GM18873 (cell line): ENCODE measurements around the gene MPZL1.
A peak's percentile ranks its signal among the peaks of the same experiment; 100 is the strongest.

Source experiments
- ATAC-seq: cut with Tn5 transposase; IDR thresholded peaks from one replicate; pipeline ENCODE4 v1.9.1; 2021; ENCODE audit warnings: mild to moderate bottlenecking, moderate library complexity, moderate number of reproducible peaks; ENCODE audit not compliant: unreplicated experiment, low FRiP score

The MPZL1 gene

GRCh38 chr1:167721617-167722151 is at the start of gene MPZL1:
TSS of gene MPZL1 (plus strand) at chr1:167721982. CDS start at chr1:167722152, 170 bp downstream.
- ATAC-seq = peak; percentile 86

GRCh38 chr1:167672831-167673230 is 49.0 kb upstream of the MPZL1 start:
- ATAC-seq = no peak

DNA sequence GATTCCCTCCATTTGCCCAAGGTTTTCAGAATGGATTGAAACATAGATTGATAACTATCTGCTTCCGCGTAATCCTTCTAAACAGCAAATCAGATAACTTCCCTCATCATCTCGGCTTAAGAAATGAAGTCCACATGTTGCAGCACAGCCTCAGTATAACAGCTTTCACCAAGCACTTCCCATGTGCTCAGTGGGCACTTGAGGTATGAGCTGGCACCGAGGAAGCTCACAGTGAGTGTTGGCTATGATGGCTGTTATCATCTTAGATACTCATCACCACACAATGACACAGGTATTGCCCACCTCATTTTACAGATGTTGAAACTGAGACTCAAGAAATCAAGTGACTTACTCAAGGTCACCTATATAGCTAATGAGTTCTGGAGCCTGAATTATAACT is 48.5 kb upstream of the MPZL1 start:
- no peak for ATAC-seq

DNA sequence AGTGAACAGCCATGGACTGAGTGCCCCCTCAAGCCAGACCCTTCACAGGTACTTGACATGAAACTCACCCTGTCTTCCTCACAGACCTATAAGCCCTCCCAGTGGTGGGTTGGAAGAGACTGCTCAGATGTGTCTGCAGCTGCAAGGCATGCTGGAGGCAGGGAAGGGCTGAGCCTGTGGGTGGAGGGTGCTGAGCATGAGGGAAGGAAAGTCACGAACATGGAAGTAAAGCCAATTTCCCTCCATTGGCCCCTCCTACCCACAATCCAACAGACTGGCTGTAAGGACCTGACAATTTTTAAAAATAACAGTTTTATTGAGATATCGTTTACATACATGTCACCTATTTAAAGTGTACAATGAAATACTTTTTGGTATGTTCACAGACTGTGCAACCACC is 47.6 kb upstream of the MPZL1 start:
- no peak for ATAC-seq

- no peak for ATAC-seq
Observed at GRCh38 chr1:167675440-167675839, 46.3 kb upstream of the MPZL1 start.

DNA sequence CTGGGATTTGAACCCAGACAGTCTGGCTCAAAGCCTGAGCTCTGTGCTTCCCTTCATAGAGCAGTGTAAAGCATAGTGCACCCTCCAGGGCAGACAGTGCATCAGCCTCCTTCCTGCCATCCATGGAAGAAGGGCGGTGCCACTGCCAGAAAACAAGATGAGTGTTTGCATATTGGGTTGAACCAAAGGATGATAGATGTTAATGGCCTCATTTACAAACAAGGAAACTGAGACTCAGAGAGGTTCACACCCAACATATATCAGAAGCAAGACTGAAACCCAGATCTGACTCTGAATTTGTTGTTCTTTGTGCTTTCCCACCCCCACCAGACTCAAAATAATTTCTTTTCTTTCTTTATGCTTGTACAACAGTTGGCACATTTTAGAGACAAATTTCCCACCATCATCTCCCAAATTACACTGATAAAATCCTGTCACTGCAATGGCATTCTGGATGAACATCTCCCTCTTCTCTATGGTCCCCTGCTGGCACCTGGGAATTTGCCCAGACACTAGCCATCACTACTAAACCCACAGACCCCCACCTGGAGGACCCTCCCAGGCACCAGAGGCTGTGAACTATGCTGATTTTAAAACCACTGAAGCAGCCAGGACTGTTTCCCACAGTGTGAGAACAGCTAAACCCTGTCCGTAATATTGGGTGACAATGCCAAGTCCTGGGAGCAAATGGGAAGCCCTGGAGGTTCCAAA is 45.4 kb upstream of the MPZL1 start:
- peak; percentile 43 for ATAC-seq

DNA sequence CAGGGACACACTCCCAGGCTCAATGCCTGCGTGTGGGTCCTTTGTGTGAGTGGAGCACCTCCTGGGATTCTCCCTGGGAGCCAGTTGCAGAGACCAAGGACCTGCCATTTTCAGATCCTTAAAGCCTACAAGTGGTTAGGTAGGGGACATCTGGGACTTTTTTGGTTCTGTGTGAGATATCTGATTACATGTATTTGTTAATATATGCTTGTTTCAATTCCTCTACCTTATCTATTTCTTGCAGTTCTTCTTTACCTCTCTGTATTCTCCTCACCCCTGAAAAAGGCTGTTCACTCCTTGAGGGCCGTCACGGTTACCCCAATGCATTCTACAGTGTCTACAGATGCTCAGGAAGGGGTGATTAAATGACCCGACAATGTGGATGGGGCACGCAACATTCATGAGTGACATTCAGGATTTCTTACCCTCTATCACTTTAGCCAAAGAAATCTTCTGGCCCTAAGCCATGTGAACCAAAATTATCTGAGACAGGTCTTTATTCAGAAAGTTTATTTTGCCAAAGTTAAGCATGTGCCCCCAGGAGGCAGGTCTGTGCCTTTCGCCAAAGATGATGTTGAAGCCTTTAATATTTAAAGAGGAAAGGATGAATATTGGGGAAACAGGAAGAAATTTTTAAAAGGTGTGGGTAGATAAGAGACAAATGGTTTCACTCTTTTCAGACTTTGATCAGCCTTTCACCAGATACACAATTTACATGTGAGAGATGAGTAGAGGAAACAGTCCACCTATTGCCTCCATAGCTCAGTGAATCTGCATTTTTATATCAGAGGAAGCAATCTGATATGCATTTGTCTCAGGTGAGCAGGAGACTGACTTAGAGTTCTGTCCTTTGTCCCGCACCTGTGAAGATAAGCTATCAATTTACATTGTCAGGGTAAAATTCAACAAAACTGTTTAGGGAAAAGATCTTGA is 44.6 kb upstream of the MPZL1 start:
- no peak for ATAC-seq

- no peak for ATAC-seq
Observed at GRCh38 chr1:167678422-167678821, 43.4 kb upstream of the MPZL1 start.

GRCh38 chr1:167678838-167679237 is 42.9 kb upstream of the MPZL1 start:
- ATAC-seq = no peak

DNA sequence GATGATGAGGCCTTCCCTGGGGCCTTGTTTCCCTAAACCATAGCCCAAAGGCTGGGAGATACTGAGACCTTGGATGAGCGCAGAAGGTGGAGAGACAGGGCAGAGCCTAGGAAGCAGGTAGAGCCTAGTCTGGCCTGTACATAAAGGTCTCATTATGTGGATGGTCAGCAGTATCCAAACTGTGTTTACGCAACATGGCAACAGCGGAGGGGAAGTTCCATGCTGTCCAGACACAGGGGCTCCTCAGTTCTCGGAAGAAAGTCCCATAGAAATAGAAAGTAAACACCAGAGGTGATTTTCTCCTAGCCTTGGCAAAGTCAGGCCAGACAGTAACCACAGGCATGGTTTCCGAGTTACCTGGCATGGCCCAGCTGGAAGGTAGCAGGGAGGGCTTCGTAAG is 42.1 kb upstream of the MPZL1 start:
- ATAC-seq = no peak

GRCh38 chr1:167681024-167681423 is 40.8 kb upstream of the MPZL1 start:
- no peak for ATAC-seq

DNA sequence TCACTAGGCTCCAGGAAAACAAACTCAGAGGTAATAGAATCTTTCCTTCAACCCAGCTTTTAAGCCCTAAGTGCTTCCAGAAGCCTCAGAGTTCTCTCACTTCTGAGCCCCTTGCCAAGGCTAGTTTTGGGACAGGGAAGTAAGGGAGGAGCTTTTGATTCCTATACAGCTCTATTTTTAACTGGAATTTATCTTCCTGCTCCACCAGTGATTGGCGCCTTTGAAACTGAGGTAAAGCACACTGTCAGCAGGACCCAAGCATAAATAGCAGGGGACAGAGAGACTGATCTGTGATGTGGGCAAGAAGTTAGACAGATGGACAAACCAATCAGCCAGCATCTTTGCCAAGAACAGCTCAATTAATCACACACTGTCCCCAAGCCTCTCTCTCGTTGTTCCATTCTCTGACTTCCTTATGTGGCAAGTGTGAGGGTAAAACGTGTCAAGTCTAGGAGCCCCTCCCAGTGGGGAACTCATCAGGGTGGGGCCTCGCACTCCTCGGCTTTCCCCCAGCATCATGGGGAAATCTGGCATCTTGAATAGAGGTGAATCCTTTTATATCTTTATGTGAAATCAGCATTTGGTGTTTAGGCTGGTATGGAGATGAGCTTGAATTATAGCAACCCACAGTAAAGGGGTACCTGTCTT is 40.2 kb upstream of the MPZL1 start:
- no peak for ATAC-seq

DNA sequence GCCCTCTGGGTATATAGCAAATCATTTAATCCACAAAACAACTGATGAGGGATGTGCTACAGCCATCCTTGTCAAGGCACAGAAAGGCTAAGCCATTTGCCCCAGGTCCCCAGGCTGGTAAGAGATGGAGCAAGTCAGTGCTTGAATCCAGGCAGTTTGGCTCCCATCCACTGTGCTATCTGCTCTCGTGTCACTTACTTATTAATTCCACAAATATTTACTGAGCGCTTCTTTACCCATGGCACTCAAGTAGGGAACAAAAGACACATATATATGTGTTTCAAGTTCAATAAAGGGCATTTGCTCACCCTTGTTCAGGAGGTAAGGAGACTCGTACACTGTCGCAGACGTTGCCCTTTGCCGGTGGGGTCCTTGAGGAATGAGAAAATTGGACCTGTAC is 38.6 kb upstream of the MPZL1 start:
- no peak for ATAC-seq

- no peak for ATAC-seq
Observed at GRCh38 chr1:167683641-167684502, 37.9 kb upstream of the MPZL1 start.

GRCh38 chr1:167685844-167686243 is 35.9 kb upstream of the MPZL1 start:
- no peak for ATAC-seq

- ATAC-seq = peak; percentile 48
Observed at GRCh38 chr1:167687919-167688519, 33.8 kb upstream of the MPZL1 start.

- ATAC-seq = no peak
Observed at GRCh38 chr1:167689567-167689920, 32.2 kb upstream of the MPZL1 start.

DNA sequence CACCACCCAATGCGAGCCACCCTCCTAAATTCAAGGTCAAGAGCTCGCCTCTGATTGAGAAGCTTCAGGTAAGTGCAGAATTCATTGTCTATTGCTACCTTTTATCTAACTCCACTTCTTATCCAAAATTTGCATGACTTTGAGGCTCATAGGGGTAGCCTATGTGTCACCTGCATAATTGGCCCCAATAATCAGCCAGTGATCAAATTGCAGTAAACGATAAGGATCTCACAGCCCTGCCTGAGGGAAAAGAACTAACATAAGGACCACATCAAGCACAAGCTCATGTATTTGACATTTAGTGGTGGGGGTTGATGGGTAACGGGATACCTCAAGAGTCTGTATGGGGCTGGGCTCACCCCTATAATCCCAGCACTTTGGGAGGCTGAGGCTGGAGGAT is 31.7 kb upstream of the MPZL1 start:
- ATAC-seq = no peak

- ATAC-seq = no peak
Observed at GRCh38 chr1:167693425-167694045, 28.2 kb upstream of the MPZL1 start.
